HFFc6 (cell line): ENCODE results near the gene CPB1. TPM values are rescaled to one million over a fixed set of nuclear protein-coding genes. Genes with fewer than 3 reads are reported as not detected.
A peak's percentile ranks its signal among the peaks of the same experiment; 100 is the strongest.

Experiments
- DNase-seq: peaks from one replicate; pipeline ENCODE4 v3.0.0-alpha.2; 2018
- H3K27ac Mint-ChIP-seq: 2 replicates; pipeline ENCODE4 v1.8.0; 2020; ENCODE audit warnings: mild to moderate bottlenecking, mixed read lengths
- H3K27me3 Mint-ChIP-seq: 2 replicates; pipeline ENCODE4 v1.8.0; 2021; ENCODE audit warnings: mild to moderate bottlenecking, moderate library complexity, mixed read lengths; ENCODE audit not compliant: insufficient read depth
- H3K36me3 Mint-ChIP-seq: 2 replicates; pipeline ENCODE4 v1.8.0; 2021; ENCODE audit warnings: low read depth, mixed read lengths
- H3K4me1 Mint-ChIP-seq: 2 replicates; pipeline ENCODE4 v1.8.0; 2020; ENCODE audit warnings: low read depth, mixed read lengths
- H3K4me3 Mint-ChIP-seq: 2 replicates; pipeline ENCODE4 v1.8.0; 2020; ENCODE audit warnings: mild to moderate bottlenecking, moderate library complexity, mixed read lengths
- H3K9me3 Mint-ChIP-seq: 2 replicates; pipeline ENCODE4 v1.8.0; 2020; ENCODE audit warnings: mild to moderate bottlenecking, mixed read lengths
- total RNA-seq, 6 experiments: library from RNA; stranded (reverse); fragmentation: NEBNext Ultra II Directional; extraction: Animal tissue kit (Norgen Biotek cat#: 25700); gene quantifications; 2 replicates in 1 of 6; 3 replicates in 5 of 6; pipeline ENCODE4 v1.2.3, GENCODE V29; 2021
- TF ChIP-seq, protein P1 (sequence below): fragments of 200-600 bp; sonication (generic); IDR thresholded peaks from 2 replicates; pipeline ENCODE4 v1.5.0; 2021; ENCODE audit warnings: antibody characterized with exemption, mild to moderate bottlenecking

CPB1 gene
- total RNA-seq, 6 experiments from 2014 or later = not detected

DNA sequence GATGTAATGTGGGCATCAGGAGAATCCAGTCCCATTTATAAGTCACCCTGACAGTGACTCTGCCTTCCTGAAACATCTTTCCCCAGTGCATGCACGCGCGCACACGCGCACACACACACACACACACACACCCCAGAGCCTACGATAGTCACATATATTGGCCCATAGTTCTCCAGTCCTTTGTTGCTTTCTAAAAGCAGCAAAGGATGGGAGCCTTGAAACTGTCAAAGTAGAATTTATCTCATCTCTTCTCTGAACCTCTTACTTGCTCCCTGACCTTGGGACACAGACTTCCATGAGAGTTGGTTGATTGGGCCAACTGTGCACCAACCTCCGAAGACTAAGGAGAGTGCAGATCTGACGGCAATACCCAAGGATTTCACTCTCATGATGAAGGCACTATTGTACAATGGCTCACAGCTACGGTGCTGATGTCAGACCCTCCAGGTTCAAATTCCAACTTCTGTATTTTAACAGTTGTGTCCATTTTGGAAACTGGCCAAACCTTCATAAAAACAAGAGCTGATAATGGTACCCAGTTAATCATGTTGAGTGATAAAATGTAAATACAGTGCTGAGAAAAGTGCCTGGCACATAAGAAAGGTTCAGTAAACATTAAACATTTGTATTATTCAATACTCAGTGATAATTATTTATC, 45.8 kb downstream of the CPB1 start:
- H3K36me3 Mint-ChIP-seq = no peaks in the 10 kb centered on the region
- peaks cover 27% of the 10 kb centered on the region for H3K4me1 Mint-ChIP-seq
- no peak overlapping the region for H3K4me3 Mint-ChIP-seq
- H3K9me3 Mint-ChIP-seq = no peaks in the 10 kb centered on the region
- no peak overlapping the region for H3K27ac Mint-ChIP-seq
- TF ChIP-seq, protein P1, sequence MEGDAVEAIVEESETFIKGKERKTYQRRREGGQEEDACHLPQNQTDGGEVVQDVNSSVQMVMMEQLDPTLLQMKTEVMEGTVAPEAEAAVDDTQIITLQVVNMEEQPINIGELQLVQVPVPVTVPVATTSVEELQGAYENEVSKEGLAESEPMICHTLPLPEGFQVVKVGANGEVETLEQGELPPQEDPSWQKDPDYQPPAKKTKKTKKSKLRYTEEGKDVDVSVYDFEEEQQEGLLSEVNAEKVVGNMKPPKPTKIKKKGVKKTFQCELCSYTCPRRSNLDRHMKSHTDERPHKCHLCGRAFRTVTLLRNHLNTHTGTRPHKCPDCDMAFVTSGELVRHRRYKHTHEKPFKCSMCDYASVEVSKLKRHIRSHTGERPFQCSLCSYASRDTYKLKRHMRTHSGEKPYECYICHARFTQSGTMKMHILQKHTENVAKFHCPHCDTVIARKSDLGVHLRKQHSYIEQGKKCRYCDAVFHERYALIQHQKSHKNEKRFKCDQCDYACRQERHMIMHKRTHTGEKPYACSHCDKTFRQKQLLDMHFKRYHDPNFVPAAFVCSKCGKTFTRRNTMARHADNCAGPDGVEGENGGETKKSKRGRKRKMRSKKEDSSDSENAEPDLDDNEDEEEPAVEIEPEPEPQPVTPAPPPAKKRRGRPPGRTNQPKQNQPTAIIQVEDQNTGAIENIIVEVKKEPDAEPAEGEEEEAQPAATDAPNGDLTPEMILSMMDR = no peak
- no peak for DNase-seq
- no peaks in the 10 kb centered on the region for H3K27me3 Mint-ChIP-seq

DNA sequence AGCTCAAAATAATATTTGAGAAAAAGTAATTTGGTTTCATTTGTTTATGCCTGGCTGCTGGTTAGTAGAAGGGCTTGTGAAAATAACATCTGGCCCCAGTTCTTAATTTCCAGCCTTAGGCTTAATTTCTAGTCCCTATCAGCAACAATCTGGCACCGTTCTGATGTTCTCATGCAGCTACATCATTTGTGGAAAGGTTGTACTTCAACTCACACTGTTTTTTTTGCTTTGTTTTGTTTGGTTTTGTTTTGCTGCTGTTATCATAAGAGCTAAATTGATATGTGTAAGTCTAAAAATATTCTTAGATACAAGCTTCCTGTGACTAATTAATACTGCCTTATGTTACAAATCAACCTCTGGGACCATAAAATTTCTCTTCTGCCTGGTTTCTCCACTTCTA, 46.4 kb downstream of the CPB1 start:
- Mint-ChIP-seq H3K9me3 (no peaks in the 10 kb centered on the region), H3K36me3 (no peaks in the 10 kb centered on the region), H3K27ac (no peak overlapping the region), H3K4me1 (peaks cover 27% of the 10 kb centered on the region), H3K27me3 (no peaks in the 10 kb centered on the region), H3K4me3 (no peak overlapping the region)
- TF ChIP-seq, protein P1 = no peak
- DNase-seq = peak; percentile 25

DNA sequence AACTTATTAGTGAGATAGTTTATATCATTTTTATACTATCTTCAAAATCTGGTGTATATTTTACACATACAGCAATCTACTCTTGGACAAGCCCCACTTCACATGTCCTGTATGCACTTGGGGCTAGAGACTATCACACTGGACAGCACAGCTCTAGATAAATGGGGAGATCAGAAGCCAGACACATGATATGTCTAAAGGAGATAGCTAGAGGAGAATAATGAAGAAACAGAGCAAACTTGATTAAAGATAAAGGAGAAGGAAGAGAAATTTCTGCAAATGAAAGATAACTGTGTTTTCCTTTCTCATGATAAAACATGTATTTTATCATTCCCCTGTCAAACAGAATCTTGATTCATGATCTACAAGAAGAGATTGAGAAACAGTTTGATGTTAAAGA, 50.5 kb downstream of the CPB1 start:
- Mint-ChIP-seq H3K4me3 (no peak overlapping the region), H3K9me3 (no peaks in the 10 kb centered on the region), H3K4me1 (peaks cover 39% of the 10 kb centered on the region), H3K27ac (no peak overlapping the region), H3K27me3 (no peaks in the 10 kb centered on the region), H3K36me3 (no peaks in the 10 kb centered on the region)
- TF ChIP-seq, protein P1 = no peak
- DNase-seq = no peak

DNA sequence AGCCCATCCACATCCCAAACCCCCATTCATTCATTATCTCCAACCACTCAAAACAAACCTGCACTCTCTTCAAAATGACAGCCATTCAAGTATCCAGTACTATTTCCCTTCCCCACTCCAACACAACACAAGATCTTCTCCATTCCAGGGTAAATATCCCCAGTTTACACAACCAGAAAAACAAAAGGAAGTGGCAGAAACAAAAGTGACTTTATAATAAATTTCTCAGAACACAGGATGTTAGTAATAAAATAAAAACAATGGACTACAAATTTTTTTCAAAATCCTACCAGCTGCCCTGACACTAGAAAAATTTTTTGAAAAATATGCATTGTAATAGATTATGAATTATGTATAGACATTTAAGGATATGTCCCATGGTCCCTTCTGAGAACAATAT, 51.6 kb downstream of the CPB1 start:
- TF ChIP-seq, protein P1 = no peak
- no peak for DNase-seq
- Mint-ChIP-seq H3K27ac (no peak overlapping the region), H3K4me3 (no peak overlapping the region), H3K27me3 (no peaks in the 10 kb centered on the region), H3K4me1 (peaks cover 32% of the 10 kb centered on the region), H3K36me3 (no peaks in the 10 kb centered on the region), H3K9me3 (no peaks in the 10 kb centered on the region)

DNA sequence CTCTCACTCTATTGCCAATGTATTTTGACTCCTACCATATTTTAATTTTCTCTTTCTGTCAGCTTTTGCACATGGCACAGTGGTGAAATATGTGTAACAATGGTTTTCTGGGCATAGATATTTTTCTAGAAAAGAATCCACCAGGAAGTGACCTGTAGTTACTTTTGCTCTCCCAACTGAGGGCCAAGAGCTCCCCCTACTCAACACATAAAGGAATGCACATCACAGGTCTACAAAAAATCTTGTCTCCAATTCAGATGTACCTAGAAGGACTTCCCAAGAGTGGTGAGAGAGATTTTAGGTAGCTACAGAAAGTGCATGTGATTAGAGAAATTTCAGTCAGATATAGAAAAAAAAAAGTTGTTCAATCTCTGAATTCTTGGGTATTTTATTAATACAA, 53.1 kb downstream of the CPB1 start:
- Mint-ChIP-seq H3K27me3 (no peaks in the 10 kb centered on the region), H3K27ac (no peak overlapping the region), H3K4me1 (peaks cover 23% of the 10 kb centered on the region), H3K4me3 (no peak overlapping the region), H3K9me3 (no peaks in the 10 kb centered on the region), H3K36me3 (no peaks in the 10 kb centered on the region)
- DNase-seq = no peak
- TF ChIP-seq, protein P1 = peak; percentile 26; the same call in 1 of the 2 replicates

DNA sequence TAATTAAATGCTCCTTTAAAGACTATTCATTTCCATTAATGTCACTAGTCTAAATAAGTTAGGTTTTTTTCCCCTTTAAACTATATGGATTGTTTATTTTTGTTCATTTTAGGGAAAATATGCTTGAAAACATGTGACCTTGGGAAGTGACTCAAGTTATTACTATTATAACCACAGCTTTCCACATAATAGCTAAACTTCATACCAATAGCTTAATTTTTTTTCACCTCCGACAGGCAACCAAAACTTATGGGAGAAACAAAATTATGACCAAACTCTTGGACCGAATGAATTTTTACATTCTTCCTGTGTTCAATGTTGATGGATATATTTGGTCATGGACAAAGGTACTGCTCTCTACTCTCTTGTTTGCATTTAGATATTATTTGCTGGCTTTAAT, 53.7 kb downstream of the CPB1 start:
- H3K27ac Mint-ChIP-seq = no peak overlapping the region; the same call in 1 of the 2 replicates
- H3K9me3 Mint-ChIP-seq = no peaks in the 10 kb centered on the region
- TF ChIP-seq, protein P1 = no peak
- peaks cover 22% of the 10 kb centered on the region for H3K4me1 Mint-ChIP-seq
- no peak for DNase-seq
- H3K4me3 Mint-ChIP-seq = no peak overlapping the region
- H3K36me3 Mint-ChIP-seq = no peaks in the 10 kb centered on the region
- no peaks in the 10 kb centered on the region for H3K27me3 Mint-ChIP-seq
